ENCODE measurements around the gene IAPP.
"Not testable (repeated sequence)": the region's sequence is repeated elsewhere in the genome, so short reads cannot be mapped to it uniquely, and the experiment has no call there.

IAPP gene

DNA sequence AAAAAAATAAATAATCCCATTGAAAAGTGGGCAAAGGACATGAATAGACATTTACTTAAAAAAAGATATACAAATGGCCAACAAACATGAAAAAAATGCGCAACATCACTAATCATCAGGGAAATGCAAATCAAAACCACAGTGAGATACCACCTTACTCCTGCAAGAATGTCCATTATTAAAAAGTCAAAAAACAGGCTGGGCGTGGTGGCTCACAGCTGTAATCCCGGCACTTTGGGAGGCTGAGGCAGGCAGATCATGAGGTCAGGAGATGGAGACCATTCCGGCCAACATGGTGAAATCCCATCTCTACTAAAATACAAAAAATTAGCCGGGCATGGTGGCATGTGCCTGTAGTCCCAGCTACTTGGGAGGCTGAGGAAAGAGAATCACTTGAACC, 8.6 kb downstream of the IAPP start:
- not testable (repeated sequence) for DNase-seq

DNA sequence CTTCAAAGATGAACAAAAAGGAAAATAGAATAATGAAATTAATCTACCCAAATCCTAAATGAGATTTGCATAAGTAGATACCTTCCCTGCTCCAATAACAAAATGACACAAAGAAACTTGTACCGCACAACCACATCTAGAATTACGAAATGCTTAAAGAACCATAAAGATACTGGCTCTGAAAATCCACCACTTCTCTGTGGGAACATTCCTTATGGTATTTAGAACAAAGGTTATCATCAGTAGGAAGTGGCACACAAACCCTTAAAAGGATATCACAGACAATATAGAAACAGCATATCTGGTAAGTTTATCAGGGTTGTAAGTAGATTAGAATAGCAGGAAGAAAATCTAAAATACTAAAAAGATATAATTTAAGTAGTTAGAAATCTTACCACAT, 11.6 kb downstream of the IAPP start:
- DNase-seq = no peak

DNA sequence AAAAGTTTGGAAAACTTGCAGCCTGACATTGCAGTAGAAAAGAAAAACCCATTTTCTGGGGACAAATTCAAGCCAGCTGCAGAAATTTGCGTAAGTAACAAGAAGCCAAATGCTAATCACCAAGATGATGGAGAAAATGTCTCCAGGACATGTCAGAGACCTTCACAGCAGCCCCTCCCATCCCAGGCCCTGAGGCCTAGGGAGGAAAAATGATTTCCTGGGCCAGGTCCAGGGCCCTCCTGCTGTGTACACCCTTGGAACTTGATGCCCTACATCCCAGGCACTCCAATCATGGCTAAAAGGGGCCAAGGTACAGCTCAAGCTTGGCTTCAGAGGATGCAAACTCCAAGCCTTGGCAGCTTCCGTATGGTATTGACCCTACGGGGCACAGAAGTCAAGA, 14.5 kb downstream of the IAPP start:
- DNase-seq = no peak

DNA sequence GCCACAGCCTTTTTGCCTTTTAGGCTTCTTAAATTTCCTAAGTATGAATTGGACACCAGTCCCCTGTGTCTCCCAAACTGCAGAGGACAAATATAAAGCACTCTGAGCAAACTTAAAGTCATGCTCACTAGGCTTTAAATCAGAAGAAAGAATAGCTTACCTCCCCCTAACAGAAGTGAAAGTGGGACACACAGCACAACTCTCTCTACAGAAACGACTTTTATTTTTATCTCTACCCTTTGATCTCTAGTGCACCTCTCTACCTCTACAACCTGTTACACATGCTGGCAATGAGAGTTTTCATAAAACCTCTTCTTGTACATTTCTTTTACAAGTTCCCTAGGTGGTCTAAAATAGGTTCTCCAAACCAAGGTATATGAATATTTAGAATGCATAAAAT, 19.7 kb downstream of the IAPP start:
- no peak for DNase-seq

DNA sequence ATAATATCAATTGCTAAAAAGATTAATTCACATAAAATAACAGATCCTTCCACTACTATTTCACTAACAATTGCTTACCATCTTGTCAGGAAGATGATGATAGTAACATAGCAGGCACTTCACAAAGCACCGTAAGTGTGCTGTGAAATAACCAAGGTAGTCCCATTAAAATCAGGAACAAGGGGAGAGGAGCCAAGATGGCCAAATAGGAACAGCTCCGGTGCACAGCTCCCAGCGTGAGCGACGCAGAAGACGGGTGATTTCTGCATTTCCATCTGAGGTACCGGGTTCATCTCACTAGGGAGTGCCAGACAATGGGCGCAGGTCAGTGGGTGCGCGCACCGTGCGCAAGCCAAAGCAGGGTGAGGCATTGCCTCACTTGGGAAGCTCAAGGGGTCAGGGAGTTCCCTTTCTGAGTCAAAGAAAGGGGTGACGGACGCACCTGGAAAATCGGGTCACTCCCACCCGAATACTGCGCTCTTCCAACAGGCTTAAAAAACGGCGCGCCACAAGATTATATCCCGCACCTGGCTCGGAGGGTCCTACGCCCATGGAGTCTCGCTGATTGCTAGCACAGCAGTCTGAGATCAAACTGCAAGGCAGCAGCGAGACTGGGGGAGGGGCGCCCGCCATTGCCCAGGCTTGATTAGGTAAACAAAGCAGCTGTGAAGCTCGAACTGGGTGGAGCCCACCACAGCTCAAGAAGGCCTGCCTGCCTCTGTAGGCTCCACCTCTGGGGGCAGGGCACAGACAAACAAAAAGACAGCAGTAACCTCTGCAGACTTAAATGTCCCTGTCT, 22.3 kb downstream of the IAPP start:
- DNase-seq = not testable (repeated sequence)

DNA sequence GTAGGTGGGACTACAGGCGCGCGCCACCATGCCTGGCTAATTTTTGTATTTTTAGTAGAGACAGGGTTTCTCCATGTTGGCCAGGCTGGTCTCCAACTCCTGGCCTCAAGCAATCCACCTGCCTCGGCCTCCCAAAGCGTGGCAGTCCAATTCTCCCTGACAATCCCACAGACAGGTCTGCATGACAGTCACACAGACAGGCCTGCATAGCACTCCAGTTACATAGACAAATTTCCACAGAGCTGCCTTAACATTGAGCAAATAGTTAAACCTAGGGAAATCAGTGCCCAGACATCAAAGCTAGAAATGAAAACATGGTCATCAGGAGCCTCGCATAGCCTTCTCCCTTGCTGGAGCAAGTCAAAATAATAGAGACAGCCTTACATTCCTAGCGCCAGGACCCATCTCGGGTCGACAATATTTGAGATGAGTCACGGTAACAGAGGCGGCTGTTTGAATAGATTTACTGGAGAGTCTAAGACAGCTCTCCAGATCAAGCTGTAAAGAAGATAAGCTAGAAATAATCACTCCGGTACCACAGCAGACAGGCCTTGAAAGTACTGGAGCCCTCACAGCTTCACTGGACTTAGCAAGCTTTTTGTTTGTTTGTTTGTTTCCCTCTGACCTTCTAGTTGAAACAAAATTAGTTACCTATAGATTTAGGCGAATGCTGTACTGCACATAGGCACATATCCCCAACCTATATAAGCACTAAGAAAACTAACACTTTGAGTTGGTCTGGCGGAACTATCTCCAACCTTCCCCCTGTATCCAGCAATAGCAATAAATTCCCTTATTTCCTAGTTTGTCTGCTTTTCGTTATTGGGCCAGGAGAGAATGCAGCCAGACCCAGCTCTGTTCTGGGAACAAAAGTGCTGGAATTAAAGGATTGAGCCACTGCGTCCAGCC, 40.9 kb downstream of the IAPP start:
- no peak for DNase-seq

DNA sequence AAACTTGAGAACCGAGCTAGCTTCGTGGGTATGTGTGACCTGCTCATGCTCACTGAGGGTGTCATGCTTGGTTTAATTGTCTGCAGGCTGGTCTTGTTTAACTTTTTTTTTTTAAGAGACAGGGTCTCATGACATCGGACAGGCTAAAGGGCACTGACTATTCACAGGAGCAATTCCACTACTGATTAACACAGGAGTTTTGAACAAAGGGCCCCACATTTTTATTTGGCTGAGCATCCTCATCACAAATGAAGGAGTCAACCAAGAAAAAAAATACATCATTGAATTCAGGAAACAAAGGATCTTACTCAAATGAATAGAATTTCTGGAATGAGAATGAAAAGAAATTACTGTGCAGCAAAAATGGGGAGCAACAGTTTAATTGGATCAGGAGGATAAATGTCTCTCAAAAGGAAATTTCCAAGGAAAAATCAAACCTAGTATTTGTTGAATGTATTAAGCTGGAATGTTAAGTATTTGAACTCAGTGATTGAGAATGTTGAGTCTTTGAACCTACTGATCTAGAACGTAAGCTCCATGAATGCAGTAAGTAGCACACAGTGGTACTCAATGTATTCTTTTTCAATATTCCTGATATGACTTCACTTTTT, 43.9 kb downstream of the IAPP start:
- DNase-seq = no peak

DNA sequence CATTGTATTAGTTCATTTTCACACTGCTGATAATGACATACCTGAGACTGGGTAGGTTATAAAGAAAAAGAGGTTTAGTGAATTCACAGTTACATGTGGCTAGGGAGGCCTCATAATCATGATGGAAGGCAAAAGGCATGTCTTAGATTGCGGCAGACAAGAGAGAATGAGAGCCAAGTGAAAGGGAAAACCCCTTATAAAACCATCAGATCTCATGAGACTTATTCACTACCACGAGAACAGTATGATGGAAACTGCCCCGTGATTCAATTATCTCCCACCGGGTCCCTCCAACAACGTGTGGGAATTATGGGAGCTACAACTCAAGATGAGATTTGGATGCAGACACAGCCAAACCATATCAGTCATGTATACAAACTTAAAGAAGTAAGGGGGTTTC, 45.7 kb downstream of the IAPP start:
- DNase-seq = not testable (repeated sequence)

DNA sequence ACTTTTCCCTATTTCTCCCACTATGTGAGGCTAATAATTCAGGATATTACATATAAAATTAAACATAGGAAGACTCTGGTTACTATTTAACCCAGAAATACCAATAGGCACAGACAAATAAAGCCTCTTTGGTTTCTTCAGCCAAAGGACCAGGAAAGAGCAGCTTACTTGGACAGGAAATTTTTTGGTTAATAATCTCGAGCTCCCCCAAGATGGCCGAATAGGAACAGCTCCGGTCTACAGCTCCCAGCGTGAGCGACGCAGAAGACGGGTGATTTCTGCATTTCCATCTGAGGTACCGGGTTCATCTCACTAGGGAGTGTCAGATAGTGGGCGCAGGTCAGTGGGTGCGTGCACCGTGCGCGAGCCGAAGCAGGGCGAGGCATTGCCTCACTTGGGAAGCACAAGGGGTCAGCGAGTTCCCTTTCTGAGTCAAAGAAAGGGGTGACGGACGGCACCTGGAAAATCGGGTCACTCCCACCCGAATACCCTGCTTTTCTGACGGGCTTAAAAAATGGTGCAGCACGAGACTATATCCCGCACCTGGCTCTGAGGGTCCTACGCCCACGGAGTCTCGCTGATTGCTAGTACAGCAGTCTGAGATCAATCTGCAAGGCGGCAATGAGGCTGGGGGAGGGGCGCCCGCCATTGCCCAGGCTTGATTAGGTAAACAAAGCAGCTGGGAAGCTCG, 46.5 kb downstream of the IAPP start:
- not testable (repeated sequence) for DNase-seq

DNA sequence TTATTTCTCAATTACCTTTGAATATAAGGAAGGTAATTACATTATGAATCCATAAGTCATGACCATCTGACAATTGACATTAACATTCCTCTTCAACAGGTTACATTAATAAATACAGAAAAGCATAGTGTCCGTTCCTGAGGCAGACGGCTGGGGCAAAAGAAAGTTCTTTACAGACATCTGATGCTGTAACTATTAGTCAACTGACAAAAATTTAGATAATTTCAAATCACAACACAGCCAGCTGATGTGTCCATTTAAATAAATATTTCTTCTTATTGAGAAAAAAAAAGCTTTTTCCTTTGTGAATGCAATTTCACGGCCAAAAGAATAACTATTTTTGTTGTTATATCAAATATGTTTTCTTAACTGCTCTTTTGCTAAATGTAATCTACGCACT, 55.5 kb downstream of the IAPP start:
- DNase-seq = no peak
